H9 (cell line): Measurements from ENCODE around the gene PLEKHA7. TPM values are rescaled to one million over a fixed set of nuclear protein-coding genes. Genes with fewer than 3 reads are reported as not detected.

Experiments
- DNase-seq: peaks from one replicate; pipeline ENCODE4 v3.0.0-alpha.2; 2017
- H2AFZ ChIP-seq: one replicate; pipeline ENCODE4 v1.6.1; 2013; ENCODE audit warnings: mild to moderate bottlenecking, low read length, control low read depth, moderate library complexity
- H2AK5ac ChIP-seq: 2 replicates; pipeline ENCODE4 v1.6.1; 2013; ENCODE audit warnings: low read length, control low read depth, mixed read lengths; ENCODE audit not compliant: insufficient read length
- H2BK120ac ChIP-seq: one replicate; pipeline ENCODE4 v1.6.1; 2013; ENCODE audit warnings: low read depth, mild to moderate bottlenecking, low read length, control low read depth, inconsistent platforms; ENCODE audit not compliant: poor library complexity, severe bottlenecking
- H2BK12ac ChIP-seq: 2 replicates; pipeline ENCODE4 v1.6.1; 2013; ENCODE audit warnings: low read length, control low read depth, mixed read lengths, low read depth; ENCODE audit not compliant: insufficient read length
- H2BK15ac ChIP-seq: 2 replicates; pipeline ENCODE4 v1.6.1; 2013; ENCODE audit warnings: low read depth, low read length, control low read depth
- H2BK20ac ChIP-seq: one replicate; pipeline ENCODE4 v1.6.1; 2013; ENCODE audit warnings: low read depth, mild to moderate bottlenecking, low read length, control low read depth, inconsistent platforms; ENCODE audit not compliant: poor library complexity, severe bottlenecking
- H2BK5ac ChIP-seq: 2 replicates; pipeline ENCODE4 v1.6.1; 2013; ENCODE audit warnings: low read length, control low read depth, mixed read lengths; ENCODE audit not compliant: insufficient read length
- H3K14ac ChIP-seq: 2 replicates; pipeline ENCODE4 v1.6.1; 2013; ENCODE audit warnings: low read length, control low read depth; ENCODE audit not compliant: insufficient read depth
- H3K18ac ChIP-seq: 2 replicates; pipeline ENCODE4 v1.6.1; 2013; ENCODE audit warnings: low read depth, mild to moderate bottlenecking, mixed read lengths, low read length, control low read depth; ENCODE audit not compliant: insufficient read length
- H3K23ac ChIP-seq: 2 replicates; pipeline ENCODE4 v1.6.1; 2013; ENCODE audit warnings: low read length, control low read depth, mixed read lengths, low read depth; ENCODE audit not compliant: insufficient read length
- H3K23me2 ChIP-seq: 2 replicates; pipeline ENCODE4 v1.6.1; 2013; ENCODE audit warnings: low read depth, mild to moderate bottlenecking, mixed read lengths, low read length, control low read depth; ENCODE audit not compliant: insufficient read length, poor library complexity, severe bottlenecking
- H3K27ac ChIP-seq: 2 replicates; pipeline ENCODE4 v1.5.1; 2013; ENCODE audit warnings: low read length, control low read depth, mixed read lengths, low read depth; ENCODE audit not compliant: insufficient read length
- H3K27me3 ChIP-seq: 2 replicates; pipeline ENCODE4 v1.6.1; 2013; ENCODE audit warnings: low read length, control low read depth, inconsistent platforms; ENCODE audit not compliant: insufficient read depth
- H3K4ac ChIP-seq: 2 replicates; pipeline ENCODE4 v1.6.1; 2013; ENCODE audit warnings: low read depth, mild to moderate bottlenecking, control low read depth, inconsistent platforms, low read length, moderate library complexity
- H3K4me1 ChIP-seq: 2 replicates; pipeline ENCODE4 v1.6.1; 2013; ENCODE audit warnings: low read length, control low read depth, inconsistent platforms; ENCODE audit not compliant: insufficient read depth
- H3K4me2 ChIP-seq: 2 replicates; pipeline ENCODE4 v1.6.1; 2013; ENCODE audit warnings: low read length, control low read depth, mixed read lengths; ENCODE audit not compliant: insufficient read length, insufficient read depth
- H3K56ac ChIP-seq: 2 replicates; pipeline ENCODE4 v1.6.1; 2013; ENCODE audit warnings: low read depth, mild to moderate bottlenecking, mixed read lengths, low read length, control low read depth; ENCODE audit not compliant: insufficient read length
- H3K79me1 ChIP-seq: 2 replicates; pipeline ENCODE4 v1.6.1; 2013; ENCODE audit warnings: low read depth, mild to moderate bottlenecking, moderate library complexity, low read length, control low read depth, inconsistent platforms; ENCODE audit not compliant: insufficient read depth, poor library complexity, severe bottlenecking
- H3K79me2 ChIP-seq: 2 replicates; pipeline ENCODE4 v1.6.1; 2013; ENCODE audit warnings: low read length, control low read depth, inconsistent platforms; ENCODE audit not compliant: insufficient read depth
- H3K9ac ChIP-seq: 2 replicates; pipeline ENCODE4 v1.6.1; 2013; ENCODE audit warnings: low read length, control low read depth, mixed read lengths; ENCODE audit not compliant: insufficient read length; ENCODE audit errors: extremely low read depth
- H3K9me3 ChIP-seq: one replicate; pipeline ENCODE4 v1.6.1; 2013; ENCODE audit warnings: low read depth, low read length, inconsistent platforms; ENCODE audit not compliant: control insufficient read depth
- H3T11ph ChIP-seq: one replicate; pipeline ENCODE4 v1.6.1; 2013; ENCODE audit warnings: mild to moderate bottlenecking, low read length, control low read depth, inconsistent platforms
- H4K20me1 ChIP-seq: one replicate; pipeline ENCODE4 v1.6.1; 2013; ENCODE audit not compliant: control insufficient read depth, insufficient read length, insufficient read depth
- H4K5ac ChIP-seq: 2 replicates; pipeline ENCODE4 v1.6.1; 2013; ENCODE audit warnings: low read depth, mild to moderate bottlenecking, mixed read lengths, low read length, control low read depth; ENCODE audit not compliant: insufficient read length
- H4K8ac ChIP-seq: replicated peaks from 2 replicates; pipeline ENCODE4 v1.6.1; 2013; ENCODE audit warnings: low read length, control low read depth, mixed read lengths, low read depth; ENCODE audit not compliant: insufficient read length
- H4K91ac ChIP-seq: 2 replicates; pipeline ENCODE4 v1.6.1; 2013; ENCODE audit warnings: low read depth, mild to moderate bottlenecking, moderate library complexity, mixed read lengths, low read length, control low read depth; ENCODE audit not compliant: insufficient read length
- H3K27ac Mint-ChIP-seq, 3 experiments: 2 replicates in 2 of 3; 3 replicates in 1 of 3; pipeline ENCODE4 v1.8.0; 2020 to 2021; ENCODE audit warnings: mixed read lengths in 3 of 3, mild to moderate bottlenecking in 1 of 3, moderate library complexity in 1 of 3
- H3K27me3 Mint-ChIP-seq: 2 replicates; pipeline ENCODE4 v1.8.0; 2021; ENCODE audit warnings: low read depth, mild to moderate bottlenecking, moderate library complexity, mixed read lengths
- H3K36me3 Mint-ChIP-seq, 3 experiments: 2 replicates in 2 of 3; 3 replicates in 1 of 3; pipeline ENCODE4 v1.8.0; 2020 to 2021; ENCODE audit warnings: low read depth in 3 of 3, mixed read lengths in 3 of 3; ENCODE audit not compliant: insufficient read depth in 1 of 3
- H3K4me1 Mint-ChIP-seq, 2 experiments: 2 replicates each; pipeline ENCODE4 v1.8.0; 2020; ENCODE audit warnings: mixed read lengths in 2 of 2
- H3K4me3 Mint-ChIP-seq, 2 experiments: 2 replicates in 1 of 2; 3 replicates in 1 of 2; pipeline ENCODE4 v1.8.0; 2020 to 2021; ENCODE audit warnings: mild to moderate bottlenecking in 2 of 2, mixed read lengths in 2 of 2, moderate library complexity in 1 of 2
- H3K9me3 Mint-ChIP-seq, 2 experiments: 2 replicates in 1 of 2; 3 replicates in 1 of 2; pipeline ENCODE4 v1.8.0; 2020; ENCODE audit warnings: mild to moderate bottlenecking in 2 of 2, mixed read lengths in 2 of 2, moderate library complexity in 1 of 2
- WGBS: extraction: QIAGEN DNeasy Blood & Tissue Kit; methylation state at CpG from one replicate; pipeline ENCODE4 v1.1.7; 2013; ENCODE audit warnings: missing lambda C conversion rate, low lambda C conversion rate, mixed read lengths; ENCODE audit not compliant: insufficient read length; ENCODE audit errors: extremely low coverage; 5-methylcytosine and 5-hydroxymethylcytosine counted together
- total RNA-seq: library from RNA; stranded (reverse); gene quantifications from 2 replicates; pipeline ENCODE4 v1.2.1, GENCODE V29; 2021
- TF ChIP-seq, protein P1 (sequence below): fragments of 200-600 bp; sonication (generic); conservative IDR thresholded peaks from 3 replicates; pipeline ENCODE4 v1.8.0; 2021; ENCODE audit warnings: antibody characterized with exemption, mild to moderate bottlenecking

Gene PLEKHA7
- total RNA-seq, 1 experiment from 2014 or later = 21.0 TPM

GRCh38 chr11:16891165-16891564 is 123.0 kb downstream of the PLEKHA7 start:
- no CpG with 5 or more reads among the region's 2 CpGs for WGBS
- H3K9me3 Mint-ChIP-seq = peaks cover 10 to 15% of the 10 kb centered on the region in 2 experiments; a peak in 4 of 5 replicates
- no peak overlapping the region for H2BK20ac ChIP-seq
- H3K9me3 ChIP-seq = no peaks in the 10 kb centered on the region
- peaks cover 13% of the 10 kb centered on the region for H3K27me3 Mint-ChIP-seq
- peaks cover 2 to 23% (median 5%) of the 10 kb centered on the region in 3 experiments for H3K36me3 Mint-ChIP-seq
- H3K9ac ChIP-seq = no peak overlapping the region
- H4K91ac ChIP-seq = no peak overlapping the region
- H4K8ac ChIP-seq = no peak overlapping the region
- no peak overlapping the region for H3K4me3 Mint-ChIP-seq
- H4K5ac ChIP-seq = no peak overlapping the region
- no peak overlapping the region for H3K27ac Mint-ChIP-seq
- H3K27ac ChIP-seq = no peak overlapping the region
- no peak overlapping the region for H3K4ac ChIP-seq
- H3K56ac ChIP-seq = no peak overlapping the region
- TF ChIP-seq, protein P1, sequence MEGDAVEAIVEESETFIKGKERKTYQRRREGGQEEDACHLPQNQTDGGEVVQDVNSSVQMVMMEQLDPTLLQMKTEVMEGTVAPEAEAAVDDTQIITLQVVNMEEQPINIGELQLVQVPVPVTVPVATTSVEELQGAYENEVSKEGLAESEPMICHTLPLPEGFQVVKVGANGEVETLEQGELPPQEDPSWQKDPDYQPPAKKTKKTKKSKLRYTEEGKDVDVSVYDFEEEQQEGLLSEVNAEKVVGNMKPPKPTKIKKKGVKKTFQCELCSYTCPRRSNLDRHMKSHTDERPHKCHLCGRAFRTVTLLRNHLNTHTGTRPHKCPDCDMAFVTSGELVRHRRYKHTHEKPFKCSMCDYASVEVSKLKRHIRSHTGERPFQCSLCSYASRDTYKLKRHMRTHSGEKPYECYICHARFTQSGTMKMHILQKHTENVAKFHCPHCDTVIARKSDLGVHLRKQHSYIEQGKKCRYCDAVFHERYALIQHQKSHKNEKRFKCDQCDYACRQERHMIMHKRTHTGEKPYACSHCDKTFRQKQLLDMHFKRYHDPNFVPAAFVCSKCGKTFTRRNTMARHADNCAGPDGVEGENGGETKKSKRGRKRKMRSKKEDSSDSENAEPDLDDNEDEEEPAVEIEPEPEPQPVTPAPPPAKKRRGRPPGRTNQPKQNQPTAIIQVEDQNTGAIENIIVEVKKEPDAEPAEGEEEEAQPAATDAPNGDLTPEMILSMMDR = no peak
- H3T11ph ChIP-seq = no peak overlapping the region
- no peaks in the 10 kb centered on the region for H3K79me2 ChIP-seq
- H3K4me1 ChIP-seq = peaks cover 3% of the 10 kb centered on the region; the same call in 1 of the 2 replicates
- H2BK120ac ChIP-seq = no peak overlapping the region
- no peak overlapping the region for H2BK15ac ChIP-seq
- no peak overlapping the region for H2AFZ ChIP-seq
- H3K14ac ChIP-seq = no peak overlapping the region
- DNase-seq = no peak
- no peak overlapping the region for H2AK5ac ChIP-seq
- no peaks in the 10 kb centered on the region for H3K23me2 ChIP-seq
- peaks cover 29 to 31% of the 10 kb centered on the region in 2 experiments for H3K4me1 Mint-ChIP-seq
- H3K4me2 ChIP-seq = no peak overlapping the region
- no peak overlapping the region for H3K23ac ChIP-seq
- no peak overlapping the region for H3K18ac ChIP-seq
- no peak overlapping the region for H2BK5ac ChIP-seq
- H3K27me3 ChIP-seq = no peaks in the 10 kb centered on the region
- no peaks in the 10 kb centered on the region for H3K79me1 ChIP-seq
- no peak overlapping the region for H2BK12ac ChIP-seq
- no peaks in the 10 kb centered on the region for H4K20me1 ChIP-seq
